Stimulated activated naive B cell treated with anti-CD40 and anti-IgM and Interleukin-4, amounts not matched to agents 10 μg/mL and 1 μg/mL and 100 μg/mL, for 72 hours (primary cell): Measurements from ENCODE around the gene UNCX.
"Not testable (repeated sequence)": the region's sequence is repeated elsewhere in the genome, so short reads cannot be mapped to it uniquely, and the experiment has no call there.

ENCODE experiments used
- ATAC-seq, 2 donors: fragments of 150-1000 bp; cut with Tn5 transposase; replicated peaks; 2 replicates each; pipeline ENCODE4 v1.10.0; 2021; ENCODE audit warnings: moderate library complexity in 1 of 2
- DNase-seq: peaks from one replicate; pipeline ENCODE4 v3.0.0; 2021
- H3K27ac Mint-ChIP-seq: one replicate; pipeline ENCODE4 v1.8.0; 2022; ENCODE audit warnings: mild to moderate bottlenecking, mixed read lengths
- H3K27me3 Mint-ChIP-seq, 2 donors: one replicate each; pipeline ENCODE4 v1.8.0; 2022; ENCODE audit warnings: mixed read lengths in 2 of 2
- H3K36me3 Mint-ChIP-seq, 2 donors: one replicate each; pipeline ENCODE4 v1.8.0; 2022; ENCODE audit warnings: mixed read lengths in 2 of 2, mild to moderate bottlenecking in 1 of 2
- H3K4me1 Mint-ChIP-seq, 2 donors: one replicate each; pipeline ENCODE4 v1.8.0; 2022; ENCODE audit warnings: mixed read lengths in 2 of 2, mild to moderate bottlenecking in 1 of 2
- H3K4me3 Mint-ChIP-seq, 2 donors: one replicate each; pipeline ENCODE4 v1.8.0; 2022; ENCODE audit warnings: mild to moderate bottlenecking in 2 of 2, mixed read lengths in 2 of 2, moderate library complexity in 1 of 2
- H3K9me3 Mint-ChIP-seq, 2 donors: one replicate each; pipeline ENCODE4 v1.8.0; 2022; ENCODE audit warnings: mixed read lengths in 2 of 2, mild to moderate bottlenecking in 1 of 2

Gene UNCX

GRCh38 chr7:1257863-1258262 lies 25.2 kb downstream of the UNCX start:
- peaks cover 55 to 66% of the 10 kb centered on the region in 2 donors for H3K27me3 Mint-ChIP-seq
- no peaks in the 10 kb centered on the region for H3K9me3 Mint-ChIP-seq
- peaks cover 0 to 2% of the 10 kb centered on the region in 2 donors for H3K4me1 Mint-ChIP-seq
- no peak overlapping the region for H3K27ac Mint-ChIP-seq
- DNase-seq = no peak
- no peak for ATAC-seq
- H3K4me3 Mint-ChIP-seq = no peak overlapping the region
- H3K36me3 Mint-ChIP-seq = no peaks in the 10 kb centered on the region

- no peaks in the 10 kb centered on the region for H3K4me1 Mint-ChIP-seq
- no peaks in the 10 kb centered on the region for H3K9me3 Mint-ChIP-seq
- H3K27me3 Mint-ChIP-seq = peaks cover 45 to 58% of the 10 kb centered on the region in 2 donors
- H3K4me3 Mint-ChIP-seq = no peak overlapping the region
- H3K27ac Mint-ChIP-seq = no peak overlapping the region
- DNase-seq = no peak
- no peaks in the 10 kb centered on the region for H3K36me3 Mint-ChIP-seq
- ATAC-seq = no peak
Observed at GRCh38 chr7:1259621-1260243, 27.1 kb downstream of the UNCX start.

GRCh38 chr7:1260244-1260635 lies 27.6 kb downstream of the UNCX start:
- Mint-ChIP-seq H3K27ac (no peak overlapping the region), H3K4me3 (no peak overlapping the region), H3K9me3 (no peaks in the 10 kb centered on the region), H3K4me1 (no peaks in the 10 kb centered on the region), H3K27me3 (peaks cover 50 to 58% of the 10 kb centered on the region in 2 donors), H3K36me3 (no peaks in the 10 kb centered on the region)
- ATAC-seq = no peak
- no peak for DNase-seq

- H3K4me3 Mint-ChIP-seq, H3K4me1 Mint-ChIP-seq, DNase-seq, ATAC-seq, H3K36me3 Mint-ChIP-seq, H3K27ac Mint-ChIP-seq, H3K9me3 Mint-ChIP-seq: not testable (repeated sequence)
- H3K27me3 Mint-ChIP-seq = peaks cover 51 to 58% of the 10 kb centered on the region in 2 donors
Observed at GRCh38 chr7:1261036-1261435, 28.4 kb downstream of the UNCX start.

- no peaks in the 10 kb centered on the region for H3K4me1 Mint-ChIP-seq
- H3K4me3 Mint-ChIP-seq = no peak overlapping the region
- DNase-seq (no peak), ATAC-seq (no peak)
- no peak overlapping the region for H3K27ac Mint-ChIP-seq
- H3K9me3 Mint-ChIP-seq = peaks cover 0 to 4% of the 10 kb centered on the region in 2 donors
- H3K36me3 Mint-ChIP-seq = no peaks in the 10 kb centered on the region
- peaks cover 50 to 57% of the 10 kb centered on the region in 2 donors for H3K27me3 Mint-ChIP-seq
Observed at GRCh38 chr7:1262441-1262840, 29.8 kb downstream of the UNCX start.

- no peaks in the 10 kb centered on the region for H3K36me3 Mint-ChIP-seq
- H3K4me3 Mint-ChIP-seq = no peak overlapping the region
- ATAC-seq (no peak), DNase-seq (no peak)
- H3K27me3 Mint-ChIP-seq = peaks cover 44 to 49% of the 10 kb centered on the region in 2 donors
- no peaks in the 10 kb centered on the region for H3K4me1 Mint-ChIP-seq
- H3K27ac Mint-ChIP-seq = no peak overlapping the region
- H3K9me3 Mint-ChIP-seq = peaks cover 0 to 4% of the 10 kb centered on the region in 2 donors
Observed at GRCh38 chr7:1263391-1263951, 30.8 kb downstream of the UNCX start.

GRCh38 chr7:1264345-1265280 lies 31.9 kb downstream of the UNCX start:
- Mint-ChIP-seq H3K4me1 (no peaks in the 10 kb centered on the region), H3K27ac (no peak overlapping the region)

GRCh38 chr7:1267016-1267900 lies 34.6 kb downstream of the UNCX start:
- Mint-ChIP-seq H3K9me3 (peaks cover 0 to 4% of the 10 kb centered on the region in 2 donors), H3K36me3 (no peaks in the 10 kb centered on the region), H3K4me1 (no peaks in the 10 kb centered on the region), H3K4me3 (no peak overlapping the region), H3K27me3 (peaks cover 36 to 47% of the 10 kb centered on the region in 2 donors), H3K27ac (no peak overlapping the region)
- no peak for ATAC-seq
- no peak for DNase-seq

More at GRCh38 chr7:1264345-1265280, 31.9 kb downstream of the UNCX start:
- Mint-ChIP-seq H3K4me3 (no peak overlapping the region), H3K36me3 (no peaks in the 10 kb centered on the region), H3K9me3 (peaks cover 0 to 4% of the 10 kb centered on the region in 2 donors), H3K27me3 (peaks cover 48 to 56% of the 10 kb centered on the region in 2 donors)
- ATAC-seq = no peak
- no peak for DNase-seq

GRCh38 chr7:1268076-1268815 lies 35.6 kb downstream of the UNCX start:
- Mint-ChIP-seq H3K27me3 (peaks cover 36 to 47% of the 10 kb centered on the region in 2 donors), H3K27ac (no peak overlapping the region), H3K36me3 (no peaks in the 10 kb centered on the region), H3K4me1 (no peaks in the 10 kb centered on the region), H3K9me3 (peaks cover 0 to 4% of the 10 kb centered on the region in 2 donors), H3K4me3 (no peak overlapping the region)
- ATAC-seq (no peak), DNase-seq (no peak)

- H3K4me1 Mint-ChIP-seq = no peaks in the 10 kb centered on the region
- DNase-seq (no peak), ATAC-seq (no peak)
- peaks cover 0 to 4% of the 10 kb centered on the region in 2 donors for H3K9me3 Mint-ChIP-seq
- H3K4me3 Mint-ChIP-seq = no peak overlapping the region
- no peak overlapping the region for H3K27ac Mint-ChIP-seq
- H3K27me3 Mint-ChIP-seq = peaks cover 36 to 47% of the 10 kb centered on the region in 2 donors
- H3K36me3 Mint-ChIP-seq = no peaks in the 10 kb centered on the region
Observed at GRCh38 chr7:1268866-1269265, 36.2 kb downstream of the UNCX start.

GRCh38 chr7:1269336-1269890 lies 36.7 kb downstream of the UNCX start:
- Mint-ChIP-seq H3K36me3 (no peaks in the 10 kb centered on the region), H3K4me3 (no peak overlapping the region), H3K27ac (no peak overlapping the region), H3K4me1 (no peaks in the 10 kb centered on the region), H3K27me3 (peaks cover 36 to 44% of the 10 kb centered on the region in 2 donors), H3K9me3 (peaks cover 0 to 4% of the 10 kb centered on the region in 2 donors)
- no peak for ATAC-seq
- no peak for DNase-seq

GRCh38 chr7:1270181-1270580 lies 37.5 kb downstream of the UNCX start:
- no peak for ATAC-seq
- no peak overlapping the region for H3K27ac Mint-ChIP-seq
- H3K9me3 Mint-ChIP-seq = peaks cover 0 to 4% of the 10 kb centered on the region in 2 donors
- H3K27me3 Mint-ChIP-seq = peaks cover 28 to 37% of the 10 kb centered on the region in 2 donors
- no peaks in the 10 kb centered on the region for H3K4me1 Mint-ChIP-seq
- no peak overlapping the region for H3K4me3 Mint-ChIP-seq
- DNase-seq = no peak
- no peaks in the 10 kb centered on the region for H3K36me3 Mint-ChIP-seq

GRCh38 chr7:1271046-1271445 lies 38.4 kb downstream of the UNCX start:
- ATAC-seq = no peak
- H3K9me3 Mint-ChIP-seq = peaks cover 0 to 4% of the 10 kb centered on the region in 2 donors

More at GRCh38 chr7:1271046-1271445, 38.4 kb downstream of the UNCX start:
- Mint-ChIP-seq H3K36me3 (no peaks in the 10 kb centered on the region), H3K27ac (no peak overlapping the region), H3K4me3 (no peak overlapping the region), H3K27me3 (peaks cover 19 to 28% of the 10 kb centered on the region in 2 donors), H3K4me1 (no peaks in the 10 kb centered on the region)
- DNase-seq = no peak
